ENCODE data around the gene AGAP1. TPM values are rescaled to one million over a fixed set of nuclear protein-coding genes. Genes with fewer than 3 reads are reported as not detected.

Gene AGAP1
- polyA plus RNA-seq, 1 experiment: 12.4 TPM

- Histone ChIP-seq H3K27ac (ENCODE audit: low read depth, low read length) (no peak overlapping the region), H3K27me3 (ENCODE audit: control insufficient read depth, insufficient read depth, low read length) (no peaks in the 10 kb centered on the region), H3K9me3 (ENCODE audit: control insufficient read depth, insufficient read depth, low read length) (peaks cover 5% of the 10 kb centered on the region; the same call in 1 of the 2 replicates), H3K4me3 (ENCODE audit: low read depth, low read length) (no peak overlapping the region)
- ChIA-PET CTCF (no interaction called here), POLR2A (no interaction called here)
- DNase-seq (ENCODE audit: low read depth, low spot score): no peak
- TF ChIP-seq CTCF (IDR thresholded peaks at IDR 0.05; ENCODE audit: low read depth, low read length): no peak
Observed at GRCh38 chr2:235510318-235510717, 16.5 kb downstream of the AGAP1 start.

GRCh38 chr2:235511187-235511661 is 17.4 kb downstream of the AGAP1 start:
- no peak for TF ChIP-seq CTCF (IDR thresholded peaks at IDR 0.05; ENCODE audit: low read depth, low read length)
- H3K9me3 ChIP-seq (ENCODE audit: control insufficient read depth, insufficient read depth, low read length): peaks cover 10% of the 10 kb centered on the region
- ChIA-PET POLR2A (no interaction called here), CTCF (interaction anchor here (1.8 kb wide), 1 partner anchor 235 kb away, joined by 5 read pairs; no protein-coding TSS in a partner anchor)
- no peaks in the 10 kb centered on the region for H3K27me3 ChIP-seq (ENCODE audit: control insufficient read depth, insufficient read depth, low read length)
- DNase-seq (ENCODE audit: low read depth, low spot score): peak; percentile 48
- peak overlapping the region; percentile 68 for H3K27ac ChIP-seq (ENCODE audit: low read depth, low read length)
- H3K4me3 ChIP-seq (ENCODE audit: low read depth, low read length): no peak overlapping the region

- DNase-seq (ENCODE audit: low read depth, low spot score): no peak
- peaks cover 10% of the 10 kb centered on the region for H3K9me3 ChIP-seq (ENCODE audit: control insufficient read depth, insufficient read depth, low read length)
- no peak overlapping the region for H3K4me3 ChIP-seq (ENCODE audit: low read depth, low read length)
- ChIA-PET POLR2A (no interaction called here), CTCF (interaction anchor here (1.8 kb wide), 1 partner anchor 234 kb away, joined by 5 read pairs; no protein-coding TSS in a partner anchor)
- peak overlapping the region; percentile 2 for H3K27ac ChIP-seq (ENCODE audit: low read depth, low read length)
- no peaks in the 10 kb centered on the region for H3K27me3 ChIP-seq (ENCODE audit: control insufficient read depth, insufficient read depth, low read length)
- TF ChIP-seq CTCF (IDR thresholded peaks at IDR 0.05; ENCODE audit: low read depth, low read length): no peak
Observed at GRCh38 chr2:235511751-235512698, 18.2 kb downstream of the AGAP1 start.

GRCh38 chr2:235512699-235513053 is 18.8 kb downstream of the AGAP1 start:
- CTCF ChIA-PET: interaction anchor here (0.7 kb wide), 1 partner anchor 81 kb away, joined by 4 read pairs; no protein-coding TSS in a partner anchor
- POLR2A ChIA-PET: no interaction called here
- Histone ChIP-seq H3K9me3 (ENCODE audit: control insufficient read depth, insufficient read depth, low read length) (peaks cover 10% of the 10 kb centered on the region), H3K27me3 (ENCODE audit: control insufficient read depth, insufficient read depth, low read length) (no peaks in the 10 kb centered on the region), H3K27ac (ENCODE audit: low read depth, low read length) (no peak overlapping the region), H3K4me3 (ENCODE audit: low read depth, low read length) (no peak overlapping the region)
- no peak for TF ChIP-seq CTCF (IDR thresholded peaks at IDR 0.05; ENCODE audit: low read depth, low read length)
- no peak for DNase-seq (ENCODE audit: low read depth, low spot score)

All from AG04450 (cell line).